ENCODE data around the gene LRIT2. TPM values are rescaled to one million over a fixed set of nuclear protein-coding genes. Genes with fewer than 3 reads are reported as not detected.
A peak's percentile ranks its signal among the peaks of the same experiment; 100 is the strongest.

The LRIT2 gene
- total RNA-seq, 1 experiment from 2014 or later = not detected

- Mint-ChIP-seq H3K27me3 (ENCODE audit: low read depth) (peaks cover 57% of the 10 kb centered on the region), H3K36me3 (no peaks in the 10 kb centered on the region), H3K4me1 (peaks cover 9% of the 10 kb centered on the region; the same call in 1 of the 2 replicates), H3K9me3 (no peaks in the 10 kb centered on the region), H3K27ac (no peak within 1 kb of the TSS), H3K4me3 (peak within 1 kb of the TSS; percentile 68)
- ChIA-PET POLR2A (no interaction called here), CTCF (interaction anchor here (0.5 to 3.1 kb wide), 6 partner anchors 8 to 62 kb away, joined by 3 to 19 read pairs (median 6); no protein-coding TSS in a partner anchor)
- TF ChIP-seq PRDM15 (CRISPR knock-in tag; IDR thresholded peaks at IDR 0.05) (no peak), IRF2 (CRISPR knock-in tag; IDR thresholded peaks at IDR 0.05; ENCODE audit: borderline replicate concordance, low read depth) (no peak), HMGXB4 (CRISPR knock-in tag; IDR thresholded peaks at IDR 0.05) (peak; percentile 60; the same call in 1 of the 2 replicates), JAZF1 (CRISPR knock-in tag; IDR thresholded peaks at IDR 0.05) (no peak), TEAD1 (CRISPR knock-in tag; IDR thresholded peaks at IDR 0.05) (0 out of 2 replicates have a peak, but pooled peaks have one; percentile 22), AR (CRISPR knock-in tag; IDR thresholded peaks at IDR 0.05) (no peak), RELA (CRISPR knock-in tag; IDR thresholded peaks at IDR 0.05; ENCODE audit: borderline replicate concordance) (no peak)
- TF ChIP-seq, protein P1, sequence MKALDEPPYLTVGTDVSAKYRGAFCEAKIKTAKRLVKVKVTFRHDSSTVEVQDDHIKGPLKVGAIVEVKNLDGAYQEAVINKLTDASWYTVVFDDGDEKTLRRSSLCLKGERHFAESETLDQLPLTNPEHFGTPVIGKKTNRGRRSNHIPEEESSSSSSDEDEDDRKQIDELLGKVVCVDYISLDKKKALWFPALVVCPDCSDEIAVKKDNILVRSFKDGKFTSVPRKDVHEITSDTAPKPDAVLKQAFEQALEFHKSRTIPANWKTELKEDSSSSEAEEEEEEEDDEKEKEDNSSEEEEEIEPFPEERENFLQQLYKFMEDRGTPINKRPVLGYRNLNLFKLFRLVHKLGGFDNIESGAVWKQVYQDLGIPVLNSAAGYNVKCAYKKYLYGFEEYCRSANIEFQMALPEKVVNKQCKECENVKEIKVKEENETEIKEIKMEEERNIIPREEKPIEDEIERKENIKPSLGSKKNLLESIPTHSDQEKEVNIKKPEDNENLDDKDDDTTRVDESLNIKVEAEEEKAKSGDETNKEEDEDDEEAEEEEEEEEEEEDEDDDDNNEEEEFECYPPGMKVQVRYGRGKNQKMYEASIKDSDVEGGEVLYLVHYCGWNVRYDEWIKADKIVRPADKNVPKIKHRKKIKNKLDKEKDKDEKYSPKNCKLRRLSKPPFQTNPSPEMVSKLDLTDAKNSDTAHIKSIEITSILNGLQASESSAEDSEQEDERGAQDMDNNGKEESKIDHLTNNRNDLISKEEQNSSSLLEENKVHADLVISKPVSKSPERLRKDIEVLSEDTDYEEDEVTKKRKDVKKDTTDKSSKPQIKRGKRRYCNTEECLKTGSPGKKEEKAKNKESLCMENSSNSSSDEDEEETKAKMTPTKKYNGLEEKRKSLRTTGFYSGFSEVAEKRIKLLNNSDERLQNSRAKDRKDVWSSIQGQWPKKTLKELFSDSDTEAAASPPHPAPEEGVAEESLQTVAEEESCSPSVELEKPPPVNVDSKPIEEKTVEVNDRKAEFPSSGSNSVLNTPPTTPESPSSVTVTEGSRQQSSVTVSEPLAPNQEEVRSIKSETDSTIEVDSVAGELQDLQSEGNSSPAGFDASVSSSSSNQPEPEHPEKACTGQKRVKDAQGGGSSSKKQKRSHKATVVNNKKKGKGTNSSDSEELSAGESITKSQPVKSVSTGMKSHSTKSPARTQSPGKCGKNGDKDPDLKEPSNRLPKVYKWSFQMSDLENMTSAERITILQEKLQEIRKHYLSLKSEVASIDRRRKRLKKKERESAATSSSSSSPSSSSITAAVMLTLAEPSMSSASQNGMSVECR (CRISPR knock-in tag; IDR thresholded peaks at IDR 0.05; ENCODE audit: borderline replicate concordance) = 0 out of 2 replicates have a peak, but pooled peaks have one; percentile 6
- ATAC-seq = peak; percentile 85
- DNase-seq (ENCODE audit: low spot score) = peak; percentile 73
These were observed 30.8 kb downstream of the LRIT2 start, which contains the start of gene CDHR1 for GRCh38 chr10:84194424-84195043. Gene CDHR1 (plus strand): TSS chr10:84194537. CDS start chr10:84194761, 224 bp downstream.

- TF ChIP-seq, protein P1 (CRISPR knock-in tag; IDR thresholded peaks at IDR 0.05; ENCODE audit: borderline replicate concordance) = 0 out of 2 replicates have a peak, but pooled peaks have one; percentile 2
- 0 out of 2 replicates have a peak, but pooled peaks have one; percentile 11 for TF ChIP-seq KAT7 (CRISPR knock-in tag; IDR thresholded peaks at IDR 0.05; ENCODE audit: borderline replicate concordance)
- TF ChIP-seq NR3C1 (CRISPR knock-in tag; conservative IDR thresholded peaks at IDR 0.05; ENCODE audit: low read depth) = 0 out of 2 replicates have a peak, but pooled peaks have one; percentile 6
- TF ChIP-seq GABPB1 (CRISPR knock-in tag; IDR thresholded peaks at IDR 0.05) = no peak
- POLR2A ChIA-PET = no interaction called here
- H3K27me3 Mint-ChIP-seq (ENCODE audit: low read depth) = peaks cover 57% of the 10 kb centered on the region
These were observed 31.4 kb downstream of the LRIT2 start for GRCh38 chr10:84193846-84194423.

More at GRCh38 chr10:84193846-84194423, 31.4 kb downstream of the LRIT2 start:
- DNase-seq (ENCODE audit: low spot score) = no peak
- no peaks in the 10 kb centered on the region for H3K9me3 Mint-ChIP-seq
- no peaks in the 10 kb centered on the region for H3K36me3 Mint-ChIP-seq
- CTCF ChIA-PET = interaction anchor here (0.5 to 3.1 kb wide), 6 partner anchors 9 to 63 kb away, joined by 3 to 19 read pairs (median 6); no protein-coding TSS in a partner anchor
- peak overlapping the region; percentile 57 for H3K4me3 Mint-ChIP-seq
- peaks cover 9% of the 10 kb centered on the region; the same call in 1 of the 2 replicates for H3K4me1 Mint-ChIP-seq
- H3K27ac Mint-ChIP-seq = no peak overlapping the region
- ATAC-seq = peak; percentile 10; the same call in 1 of the 2 replicates
